ENCODE results near the gene NCKAP1.
A peak's percentile ranks its signal among the peaks of the same experiment; 100 is the strongest.
"Not testable (repeated sequence)": the region's sequence is repeated elsewhere in the genome, so short reads cannot be mapped to it uniquely, and the experiment has no call there.

NCKAP1 gene

DNA sequence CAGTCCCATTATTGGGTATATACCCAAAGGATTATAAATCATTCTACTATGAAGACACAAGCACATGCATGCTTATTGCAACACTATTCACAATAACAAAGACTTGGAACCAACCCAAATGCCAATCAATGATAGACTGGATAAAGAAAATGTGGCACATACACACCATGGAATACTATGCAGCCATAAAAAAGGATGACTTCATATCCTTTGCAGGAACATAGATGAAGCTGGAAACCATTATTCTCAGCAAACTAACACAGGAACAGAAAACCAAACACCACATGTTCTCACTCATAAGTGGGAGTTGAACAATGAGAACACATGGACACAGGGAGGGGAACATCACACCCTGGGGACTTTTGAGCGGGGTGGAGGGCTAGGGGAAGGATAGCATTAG, 158.2 kb downstream of the NCKAP1 start:
- H2AFZ ChIP-seq (ENCODE audit: insufficient read depth, low read length, poor library complexity), result not testable (repeated sequence)
- WGBS (ENCODE audit: extremely low coverage, insufficient coverage, insufficient read length), result no CpG with 5 or more reads among the region's 1 CpG

DNA sequence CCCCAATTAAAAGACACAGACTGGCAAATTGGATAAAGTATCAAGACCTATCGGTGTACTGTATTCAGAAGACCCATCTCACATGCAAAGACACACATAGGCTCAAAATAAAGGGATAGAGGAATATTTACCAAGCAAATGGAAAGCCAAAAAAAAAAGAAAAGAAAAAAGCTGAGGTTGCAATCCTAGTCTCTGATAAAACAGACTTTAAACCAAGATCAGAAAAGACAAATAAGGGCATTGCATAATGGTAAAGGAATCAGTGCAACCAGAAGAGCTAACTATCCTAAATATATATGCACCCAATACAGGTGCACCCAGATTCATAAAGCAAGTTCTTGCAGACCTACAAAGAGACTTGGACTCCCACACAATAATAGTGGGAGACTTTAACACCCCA, 161.6 kb downstream of the NCKAP1 start:
- H2BK5ac ChIP-seq (ENCODE audit: low read depth, low read length, poor library complexity); H3K9me3 ChIP-seq (ENCODE audit: insufficient read depth, low read depth, low read length); H3K4me2 ChIP-seq (ENCODE audit: low read length); H3K9ac ChIP-seq (ENCODE audit: low read length); H3K4me1 ChIP-seq (ENCODE audit: control insufficient read depth in 1 of 2, insufficient read depth in 2 of 2, low read length in 2 of 2); DNase-seq; H2AFZ ChIP-seq (ENCODE audit: insufficient read depth, low read length, poor library complexity); H3K23ac ChIP-seq (ENCODE audit: low read length); H4K8ac ChIP-seq (ENCODE audit: low read depth, low read length); H2AK5ac ChIP-seq (ENCODE audit: low read length); H3K27me3 ChIP-seq (ENCODE audit: insufficient read depth, low read length); H2BK120ac ChIP-seq (ENCODE audit: insufficient read depth, low read length, poor library complexity); H3K18ac ChIP-seq (ENCODE audit: low read length); H4K91ac ChIP-seq (ENCODE audit: low read depth, low read length); H4K12ac ChIP-seq (ENCODE audit: low read depth, low read length); H3K4me3 ChIP-seq (ENCODE audit: low read depth, low read length); H3K36me3 ChIP-seq (ENCODE audit: control insufficient read depth in 1 of 2, insufficient read depth in 2 of 2, low read length in 2 of 2); H2BK12ac ChIP-seq (ENCODE audit: low read length); H3K27ac ChIP-seq (ENCODE audit: low read depth, low read length); H3K14ac ChIP-seq (ENCODE audit: low read length); H3K79me1 ChIP-seq (ENCODE audit: low read length); H3K4ac ChIP-seq (ENCODE audit: low read depth, low read length); H3K79me2 ChIP-seq (ENCODE audit: control insufficient read depth, insufficient read depth, low read length, poor library complexity): not testable (repeated sequence)
- WGBS (ENCODE audit: extremely low coverage, insufficient coverage, insufficient read length), result no CpG with 5 or more reads among the region's 1 CpG

More for the DNA sequence above, 158.2 kb downstream of the NCKAP1 start:
- not testable (repeated sequence) for H2BK120ac ChIP-seq (ENCODE audit: insufficient read depth, low read length, poor library complexity); H3K23ac ChIP-seq (ENCODE audit: low read length); H3K36me3 ChIP-seq (ENCODE audit: control insufficient read depth in 1 of 2, insufficient read depth in 2 of 2, low read length in 2 of 2); H3K9me3 ChIP-seq (ENCODE audit: insufficient read depth, low read depth, low read length); H2BK5ac ChIP-seq (ENCODE audit: low read depth, low read length, poor library complexity); H3K4me3 ChIP-seq (ENCODE audit: low read depth, low read length); H2AK5ac ChIP-seq (ENCODE audit: low read length); H3K79me1 ChIP-seq (ENCODE audit: low read length); H3K27me3 ChIP-seq (ENCODE audit: insufficient read depth, low read length); H3K27ac ChIP-seq (ENCODE audit: low read depth, low read length); H3K9ac ChIP-seq (ENCODE audit: low read length); H3K18ac ChIP-seq (ENCODE audit: low read length); H3K79me2 ChIP-seq (ENCODE audit: control insufficient read depth, insufficient read depth, low read length, poor library complexity); H2BK12ac ChIP-seq (ENCODE audit: low read length); DNase-seq; H3K14ac ChIP-seq (ENCODE audit: low read length); H4K12ac ChIP-seq (ENCODE audit: low read depth, low read length); H3K4ac ChIP-seq (ENCODE audit: low read depth, low read length); H3K4me1 ChIP-seq (ENCODE audit: control insufficient read depth in 1 of 2, insufficient read depth in 2 of 2, low read length in 2 of 2); H4K8ac ChIP-seq (ENCODE audit: low read depth, low read length); H4K91ac ChIP-seq (ENCODE audit: low read depth, low read length); H3K4me2 ChIP-seq (ENCODE audit: low read length)

DNA sequence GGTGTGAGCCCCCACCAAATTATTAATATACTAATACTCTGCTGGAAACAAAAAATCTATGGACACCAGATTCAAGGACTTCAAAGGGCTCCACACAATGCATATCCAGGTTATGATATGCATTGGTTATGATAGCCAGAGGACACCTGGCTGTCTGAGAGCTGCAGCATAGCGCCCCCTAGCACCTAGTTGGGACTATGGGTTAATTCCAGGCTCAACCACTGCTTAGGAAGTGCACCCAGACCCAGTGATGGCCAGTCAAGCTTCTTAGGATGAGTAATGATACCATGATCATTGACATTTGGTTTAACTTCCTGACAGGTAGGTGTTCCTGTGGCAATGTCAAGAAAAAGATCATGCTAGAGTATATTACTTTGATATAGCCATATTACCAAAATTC, 168.0 kb downstream of the NCKAP1 start:
- Histone ChIP-seq H3K79me2 (ENCODE audit: control insufficient read depth, insufficient read depth, low read length, poor library complexity) (no peaks in the 10 kb centered on the region), H3K36me3 (ENCODE audit: control insufficient read depth in 1 of 2, insufficient read depth in 2 of 2, low read length in 2 of 2) (no peaks in the 10 kb centered on the region), H4K8ac (ENCODE audit: low read depth, low read length) (no peak overlapping the region), H2BK5ac (ENCODE audit: low read depth, low read length, poor library complexity) (no peak overlapping the region), H3K27me3 (ENCODE audit: insufficient read depth, low read length) (peaks cover 15% of the 10 kb centered on the region), H2AFZ (ENCODE audit: insufficient read depth, low read length, poor library complexity) (no peak overlapping the region), H4K12ac (ENCODE audit: low read depth, low read length) (no peak overlapping the region), H3K4me1 (ENCODE audit: control insufficient read depth in 1 of 2, insufficient read depth in 2 of 2, low read length in 2 of 2) (peaks cover 13 to 17% of the 10 kb centered on the region in 2 experiments), H2BK12ac (ENCODE audit: low read length) (no peak overlapping the region), H3K79me1 (ENCODE audit: low read length) (peaks cover 3% of the 10 kb centered on the region), H3K9me3 (ENCODE audit: insufficient read depth, low read depth, low read length) (no peaks in the 10 kb centered on the region), H3K4me3 (ENCODE audit: low read depth, low read length) (no peak overlapping the region), H3K4me2 (ENCODE audit: low read length) (no peak overlapping the region), H3K4ac (ENCODE audit: low read depth, low read length) (no peak overlapping the region), H2BK120ac (ENCODE audit: insufficient read depth, low read length, poor library complexity) (no peak overlapping the region), H3K18ac (ENCODE audit: low read length) (no peak overlapping the region), H2AK5ac (ENCODE audit: low read length) (no peak overlapping the region), H4K91ac (ENCODE audit: low read depth, low read length) (no peak overlapping the region), H3K23ac (ENCODE audit: low read length) (no peak overlapping the region), H3K14ac (ENCODE audit: low read length) (no peak overlapping the region), H3K27ac (ENCODE audit: low read depth, low read length) (no peak overlapping the region), H3K9ac (ENCODE audit: low read length) (no peak overlapping the region)
- peak; percentile 7 to 16 for DNase-seq
- no CpG with 5 or more reads among the region's 1 CpG for WGBS (ENCODE audit: extremely low coverage, insufficient coverage, insufficient read length)

DNA sequence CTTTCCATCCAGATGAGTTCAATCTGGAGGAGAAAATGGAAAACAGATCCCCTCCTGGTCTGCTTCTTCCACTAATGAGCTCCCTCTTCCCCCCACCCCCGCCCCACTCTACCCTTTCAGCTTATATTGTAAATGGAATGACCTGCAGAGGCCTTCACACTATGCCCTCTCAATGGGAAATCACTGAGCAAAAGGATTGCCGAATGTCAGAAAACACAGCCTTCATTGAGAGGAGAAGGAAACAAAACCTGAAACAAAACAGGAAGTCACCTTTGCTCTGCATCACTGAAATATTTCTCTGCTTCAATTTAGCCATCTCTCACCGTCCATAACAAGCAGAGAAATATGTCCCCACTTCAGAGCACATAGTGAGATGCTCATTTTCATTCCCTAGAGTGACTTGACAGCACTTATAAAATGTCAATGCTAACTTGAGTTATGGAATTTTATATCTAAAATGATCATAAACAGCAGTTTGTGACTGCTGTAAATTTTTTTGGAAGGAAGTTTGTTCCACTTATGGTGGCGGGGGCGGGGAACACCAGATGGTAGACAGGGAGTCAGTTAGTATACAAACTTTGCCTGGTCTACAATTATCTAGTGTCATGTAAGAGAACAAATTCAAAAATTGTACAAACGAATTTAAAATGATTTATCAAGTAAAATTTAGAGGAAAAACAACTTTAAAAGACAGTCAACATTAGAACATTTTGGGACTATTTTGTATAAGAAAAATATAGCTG, 170.0 kb downstream of the NCKAP1 start:
- WGBS (ENCODE audit: extremely low coverage, insufficient coverage, insufficient read length), result no CpG with 5 or more reads among the region's 6 CpGs
- peaks cover 17% of the 10 kb centered on the region for H3K27me3 ChIP-seq (ENCODE audit: insufficient read depth, low read length)
- H2AFZ ChIP-seq (ENCODE audit: insufficient read depth, low read length, poor library complexity), result no peak overlapping the region
- peaks cover 13 to 17% of the 10 kb centered on the region in 2 experiments for H3K4me1 ChIP-seq (ENCODE audit: control insufficient read depth in 1 of 2, insufficient read depth in 2 of 2, low read length in 2 of 2)
- no peaks in the 10 kb centered on the region for H3K79me2 ChIP-seq (ENCODE audit: control insufficient read depth, insufficient read depth, low read length, poor library complexity)
- H2AK5ac ChIP-seq (ENCODE audit: low read length), result no peak overlapping the region
- H4K8ac ChIP-seq (ENCODE audit: low read depth, low read length), result no peak overlapping the region
- H3K9me3 ChIP-seq (ENCODE audit: insufficient read depth, low read depth, low read length), result no peaks in the 10 kb centered on the region
- H3K23ac ChIP-seq (ENCODE audit: low read length), result no peak overlapping the region
- no peak overlapping the region for H3K4ac ChIP-seq (ENCODE audit: low read depth, low read length)
- no peak for DNase-seq
- no peak overlapping the region for H3K27ac ChIP-seq (ENCODE audit: low read depth, low read length)
- H2BK12ac ChIP-seq (ENCODE audit: low read length), result no peak overlapping the region
- H2BK5ac ChIP-seq (ENCODE audit: low read depth, low read length, poor library complexity), result no peak overlapping the region
- H3K18ac ChIP-seq (ENCODE audit: low read length), result no peak overlapping the region
- H3K4me2 ChIP-seq (ENCODE audit: low read length), result no peak overlapping the region
- no peak overlapping the region for H3K14ac ChIP-seq (ENCODE audit: low read length)
- H3K4me3 ChIP-seq (ENCODE audit: low read depth, low read length), result no peak overlapping the region
- H3K9ac ChIP-seq (ENCODE audit: low read length), result no peak overlapping the region
- H4K12ac ChIP-seq (ENCODE audit: low read depth, low read length), result no peak overlapping the region
- H3K79me1 ChIP-seq (ENCODE audit: low read length), result peaks cover 3% of the 10 kb centered on the region
- H2BK120ac ChIP-seq (ENCODE audit: insufficient read depth, low read length, poor library complexity), result no peak overlapping the region
- no peaks in the 10 kb centered on the region for H3K36me3 ChIP-seq (ENCODE audit: control insufficient read depth in 1 of 2, insufficient read depth in 2 of 2, low read length in 2 of 2)
- H4K91ac ChIP-seq (ENCODE audit: low read depth, low read length), result no peak overlapping the region

Data from trophoblast cell (in vitro differentiated cells and primary cell).